COLO829 (cell line): ENCODE data around the gene EHHADH.
A peak's percentile ranks its signal among the peaks of the same experiment; 100 is the strongest.
"Not testable (repeated sequence)": the region's sequence is repeated elsewhere in the genome, so short reads cannot be mapped to it uniquely, and the experiment has no call there.

Source experiments
- DNase-seq: peaks from one replicate; pipeline ENCODE4 v3.0.0; 2012; ENCODE audit warnings: low spot score

Gene EHHADH

DNA sequence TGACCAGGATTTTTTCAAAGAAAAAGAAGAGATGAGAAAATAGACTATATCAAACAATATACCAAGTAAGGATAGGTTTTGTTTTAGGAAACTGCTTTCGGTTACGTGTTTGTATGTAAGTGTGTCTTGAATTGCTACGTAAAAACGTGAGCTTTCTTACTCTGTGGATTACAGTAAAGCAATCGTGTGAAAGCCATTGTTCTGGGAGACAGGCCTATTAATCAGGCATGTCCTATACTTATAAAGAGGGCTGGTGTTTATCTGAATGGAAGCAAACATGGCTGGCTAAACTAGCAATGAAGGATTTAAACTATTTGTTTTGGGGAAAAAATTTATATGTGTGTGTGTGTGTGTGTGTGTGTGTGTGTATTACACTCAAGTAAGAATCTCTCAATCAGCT is 2.6 kb downstream of the EHHADH start:
- DNase-seq: no peak

DNA sequence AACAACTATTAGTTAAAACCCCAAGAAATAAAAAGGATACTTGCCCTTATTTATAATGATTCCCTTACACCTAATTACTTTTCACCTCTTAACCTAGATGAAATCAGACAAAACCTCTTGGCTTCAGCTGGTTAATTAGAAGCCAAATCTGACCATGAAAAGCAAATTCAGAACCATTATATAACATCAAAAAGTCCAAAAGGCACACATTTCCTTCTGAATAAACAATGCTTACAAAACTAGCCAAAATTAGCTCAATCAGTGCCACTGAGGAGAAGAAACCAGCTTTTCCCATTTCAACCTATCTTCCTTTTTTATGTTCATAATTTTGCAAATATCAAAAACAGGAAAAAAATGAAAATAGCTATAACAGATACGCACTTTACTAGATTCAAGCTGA is 3.2 kb downstream of the EHHADH start:
- no peak for DNase-seq

DNA sequence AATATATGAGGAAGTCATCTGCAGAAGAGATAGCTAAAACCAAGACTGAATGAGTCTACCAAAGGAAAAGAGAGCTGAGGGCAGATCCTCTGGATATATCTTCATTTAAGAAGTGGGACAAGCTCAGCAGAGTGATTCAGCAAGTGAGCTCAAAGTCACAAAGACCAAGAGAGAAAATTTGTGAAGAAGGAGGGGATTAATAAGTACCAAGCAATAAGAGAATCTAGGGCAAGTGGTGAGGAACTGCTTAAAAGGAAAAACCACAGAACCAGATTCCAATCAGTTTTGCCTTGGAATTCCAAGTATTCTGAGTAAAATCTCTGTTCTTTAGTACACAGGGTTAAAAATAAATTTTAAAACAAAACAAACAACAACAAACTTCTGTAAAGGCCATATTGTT is 3.6 kb downstream of the EHHADH start:
- DNase-seq: no peak

DNA sequence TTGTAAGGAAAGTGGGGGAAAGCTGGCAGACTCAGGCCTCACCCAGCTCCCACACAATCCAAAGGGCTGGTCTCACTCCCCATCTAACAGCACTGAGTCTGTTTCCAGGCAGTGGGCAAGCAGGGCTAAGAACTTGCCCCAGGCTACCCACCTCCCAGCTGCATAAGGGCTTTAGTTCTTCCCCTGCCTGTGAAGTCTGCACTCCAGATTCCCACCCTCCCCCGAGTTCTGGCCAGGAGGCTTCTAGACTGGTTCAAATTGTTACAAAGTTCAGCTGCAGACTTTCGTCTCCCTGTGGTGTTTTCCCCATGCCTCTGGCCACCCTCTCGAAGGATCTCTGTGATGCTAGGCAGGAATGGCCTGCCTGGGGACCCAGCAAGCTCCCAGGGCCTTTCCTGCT is 11.2 kb downstream of the EHHADH start:
- no peak for DNase-seq

DNA sequence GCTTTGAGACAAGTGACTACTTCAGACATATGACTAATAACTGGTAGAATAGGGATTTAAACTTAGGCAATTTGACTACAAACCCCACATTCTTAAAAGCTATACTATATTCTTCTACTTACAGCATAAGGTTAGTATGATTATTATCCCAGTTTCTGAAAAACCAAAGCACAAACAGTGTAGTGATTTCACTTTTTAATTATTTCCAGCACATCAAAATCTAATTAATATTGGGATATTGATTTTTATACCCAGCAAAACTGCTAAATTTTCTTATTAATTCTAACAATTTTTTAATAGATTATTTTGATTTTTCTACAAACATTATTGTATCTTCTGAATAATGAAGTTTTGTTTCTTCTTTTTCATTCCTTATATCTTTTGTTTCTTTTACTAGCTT is 16.9 kb downstream of the EHHADH start:
- DNase-seq: no peak

DNA sequence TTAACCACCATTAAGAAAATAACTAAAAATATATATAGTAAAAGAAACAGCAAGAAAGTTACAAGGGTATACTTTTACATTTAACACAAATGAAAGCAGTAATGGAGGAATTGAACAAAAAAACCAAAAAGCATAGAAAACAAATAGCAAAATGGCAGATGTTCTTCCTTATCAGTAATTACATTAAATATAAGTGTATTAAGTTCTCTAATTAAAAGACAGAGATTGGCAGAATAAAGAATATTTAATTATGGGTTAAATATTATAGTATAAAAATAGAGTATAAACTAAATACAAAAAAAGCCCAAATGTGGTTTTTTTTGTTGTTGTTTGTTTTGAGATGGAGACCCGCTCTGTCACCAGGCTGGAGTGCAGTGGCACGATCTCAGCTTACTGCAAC is 20.5 kb downstream of the EHHADH start:
- no peak for DNase-seq

DNA sequence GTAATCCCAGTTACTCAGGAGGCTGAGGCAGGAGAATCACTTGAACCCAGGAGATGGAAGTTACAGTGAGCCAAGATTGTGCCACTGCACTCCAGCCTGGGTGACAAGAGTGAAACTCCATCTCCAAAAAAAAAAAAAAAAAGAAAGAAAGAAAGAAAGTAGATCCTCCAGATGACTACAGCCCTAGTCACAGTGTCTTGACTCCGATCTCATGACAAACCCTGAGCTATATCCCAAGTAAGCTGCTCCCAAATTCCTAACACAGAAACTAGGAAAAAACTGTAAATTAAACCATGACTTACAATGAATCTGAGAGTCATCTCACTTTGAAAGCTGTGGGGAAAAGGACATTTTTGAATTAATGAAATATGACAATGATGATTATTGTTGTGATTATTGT is 27.3 kb downstream of the EHHADH start:
- DNase-seq: not testable (repeated sequence)

DNA sequence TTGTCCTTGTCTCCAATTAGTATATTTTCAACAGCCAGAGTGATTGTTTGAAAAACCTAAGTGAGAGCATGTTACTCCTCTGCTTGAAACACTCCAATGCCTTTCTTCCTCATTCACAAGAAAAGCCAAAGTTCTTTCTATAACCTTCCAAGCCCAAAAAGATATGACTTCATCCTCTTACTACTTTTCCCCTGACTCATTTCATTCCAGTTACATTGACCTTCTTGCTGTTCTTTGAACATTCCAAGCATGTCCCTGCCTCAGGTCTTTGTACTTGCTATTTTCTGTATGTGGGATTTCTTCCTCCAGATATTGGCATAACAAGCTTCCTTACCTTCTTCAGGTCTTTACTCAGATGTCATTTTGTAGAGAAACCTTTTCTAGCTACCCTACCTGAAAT is 28.3 kb downstream of the EHHADH start:
- DNase-seq: no peak

DNA sequence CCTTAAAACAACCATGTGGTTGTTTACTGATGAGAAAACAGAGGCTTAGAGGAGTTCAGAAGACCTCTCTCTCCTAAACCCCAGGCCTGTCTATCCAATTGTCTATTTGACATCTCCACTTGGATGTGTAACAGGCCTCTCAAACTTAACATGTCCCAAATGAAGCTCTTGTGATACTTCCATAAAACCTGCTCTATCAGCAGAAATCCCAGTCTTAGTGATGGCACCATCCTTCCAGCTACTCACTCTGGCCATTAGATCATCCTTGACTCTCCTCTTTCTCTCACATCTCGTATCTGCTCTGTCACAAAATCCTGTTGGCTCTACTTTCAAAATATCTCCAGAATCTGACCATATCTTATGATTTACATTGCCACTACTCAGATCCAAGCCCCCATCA is 28.8 kb downstream of the EHHADH start:
- DNase-seq: no peak

DNA sequence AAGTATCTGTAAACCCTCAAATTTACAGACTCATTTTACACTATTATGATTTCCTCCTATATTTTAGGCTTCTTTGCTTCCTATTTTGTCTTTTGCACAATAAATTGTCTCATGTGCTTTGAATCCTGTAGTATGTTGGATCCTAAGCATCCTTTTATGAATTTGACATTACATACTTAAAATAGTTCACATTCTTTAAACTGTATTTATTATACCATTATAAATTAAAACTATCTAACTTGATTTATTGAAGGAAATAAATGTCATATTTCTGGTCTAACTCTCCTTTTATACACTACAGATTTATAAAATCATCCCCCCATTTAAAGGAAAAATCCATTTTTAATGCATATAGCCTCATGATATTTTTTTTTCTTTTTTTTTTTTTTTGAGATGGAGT is 32.6 kb downstream of the EHHADH start:
- DNase-seq: no peak

DNA sequence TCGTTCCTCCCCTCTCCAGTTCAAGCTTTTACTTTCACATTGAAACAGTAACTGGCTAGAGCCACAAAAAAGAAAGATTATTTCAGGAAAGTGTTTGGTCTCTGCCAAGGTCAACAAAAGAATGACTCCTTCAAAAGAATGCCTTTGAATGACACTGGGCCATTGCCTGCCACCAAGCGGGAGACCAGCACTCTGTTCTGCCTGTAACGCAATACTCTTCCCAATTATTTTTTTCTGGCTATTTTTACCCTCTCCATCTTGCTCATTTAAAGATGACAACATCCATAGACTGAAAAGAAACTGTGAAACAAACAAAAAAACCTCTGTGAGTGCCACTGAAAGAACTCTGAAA is 37.3 kb downstream of the EHHADH start:
- DNase-seq: no peak

DNA sequence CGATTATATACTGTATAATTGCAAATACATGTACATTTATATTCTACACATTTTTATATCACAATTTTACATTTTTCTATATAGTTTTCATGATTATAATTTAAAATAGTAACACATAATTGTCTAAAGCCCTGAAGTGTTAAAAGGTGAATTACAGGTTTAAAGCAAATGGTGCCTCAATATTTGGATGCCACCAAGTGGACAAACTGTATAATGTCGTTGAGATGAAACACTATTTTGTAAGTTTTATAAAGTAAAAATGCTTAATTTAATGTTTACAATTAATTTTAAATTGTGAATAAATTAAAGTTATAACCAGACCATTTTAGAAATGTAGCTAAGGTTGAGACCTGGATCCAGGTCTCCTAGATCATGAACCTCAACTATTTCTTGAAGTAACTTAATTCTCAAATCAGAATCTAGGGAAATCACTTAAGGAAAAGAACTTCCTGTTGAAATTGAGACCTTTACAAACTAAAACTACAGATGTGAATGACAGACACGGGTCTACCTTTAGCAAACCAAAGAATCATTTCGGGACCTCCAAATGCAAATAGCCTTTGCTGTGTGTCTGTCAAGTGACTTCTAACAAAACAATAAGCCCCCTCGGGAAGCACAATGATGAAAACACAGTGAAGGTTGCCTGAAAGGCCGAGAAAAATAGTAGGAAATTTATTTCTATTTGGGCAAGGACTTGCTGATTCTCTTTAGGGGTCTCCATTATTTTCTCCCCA is 37.8 kb downstream of the EHHADH start:
- peak; percentile 19 for DNase-seq

DNA sequence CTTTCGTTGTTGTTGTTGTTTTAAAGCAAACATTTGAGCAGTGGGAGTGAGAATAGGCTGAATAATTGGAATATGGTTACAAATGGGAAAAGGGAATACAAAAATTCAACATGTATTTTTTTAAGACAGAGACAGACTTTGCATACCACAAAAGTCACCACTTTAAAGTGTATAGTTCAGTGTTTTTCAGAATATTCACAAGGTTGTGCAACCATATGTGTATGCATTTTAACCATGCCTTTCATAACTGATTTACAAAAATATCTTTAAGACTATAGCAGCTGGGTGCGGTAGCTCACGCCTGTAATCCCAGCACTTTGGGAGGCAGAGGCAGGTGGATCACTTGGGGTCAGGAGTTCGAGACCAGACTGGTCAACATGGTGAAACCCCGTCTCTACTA is 41.3 kb downstream of the EHHADH start:
- DNase-seq: no peak

DNA sequence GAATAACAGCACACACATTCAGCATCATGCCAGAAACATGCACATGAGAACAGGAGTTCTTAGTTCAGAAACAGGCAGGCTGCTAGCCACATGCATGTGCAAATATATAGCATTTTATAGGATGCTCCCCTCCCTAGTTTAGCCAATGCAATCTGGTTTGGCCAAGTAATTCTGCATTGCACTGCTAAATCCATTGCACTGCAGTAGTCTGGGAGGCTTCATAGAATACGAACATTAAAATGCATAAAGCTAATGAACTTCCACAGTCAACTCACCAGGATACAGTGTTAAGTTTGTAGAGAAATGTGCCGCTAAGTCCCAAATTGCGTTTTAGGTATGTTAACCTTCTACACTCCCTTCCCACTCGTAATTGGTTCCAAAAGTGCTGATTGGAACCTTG is 41.8 kb downstream of the EHHADH start:
- no peak for DNase-seq

DNA sequence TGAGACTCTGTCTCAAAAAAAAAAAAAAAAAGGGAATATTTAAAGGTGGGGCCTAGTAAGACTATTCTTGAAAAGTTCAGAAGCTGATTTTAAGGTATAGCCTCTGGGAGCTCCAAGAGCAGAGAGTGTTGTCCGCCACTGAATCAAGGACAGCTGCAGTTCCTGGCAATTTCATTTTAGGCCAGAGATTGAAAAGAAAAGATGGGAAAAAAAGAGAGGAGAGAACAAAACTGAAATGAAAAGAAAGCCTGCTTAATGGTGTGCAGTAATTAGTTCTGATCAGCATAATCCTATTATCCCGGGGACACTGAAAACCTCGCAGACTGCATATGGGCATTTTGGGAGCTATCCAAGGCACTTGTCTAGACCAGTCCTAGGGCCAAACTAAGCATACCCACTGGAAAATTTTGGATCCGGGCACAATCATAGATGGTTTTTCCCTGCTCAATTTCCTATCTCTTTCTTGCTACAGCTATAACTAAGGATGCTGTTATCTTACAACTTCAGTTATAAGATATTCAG is 43.2 kb downstream of the EHHADH start:
- DNase-seq: no peak

DNA sequence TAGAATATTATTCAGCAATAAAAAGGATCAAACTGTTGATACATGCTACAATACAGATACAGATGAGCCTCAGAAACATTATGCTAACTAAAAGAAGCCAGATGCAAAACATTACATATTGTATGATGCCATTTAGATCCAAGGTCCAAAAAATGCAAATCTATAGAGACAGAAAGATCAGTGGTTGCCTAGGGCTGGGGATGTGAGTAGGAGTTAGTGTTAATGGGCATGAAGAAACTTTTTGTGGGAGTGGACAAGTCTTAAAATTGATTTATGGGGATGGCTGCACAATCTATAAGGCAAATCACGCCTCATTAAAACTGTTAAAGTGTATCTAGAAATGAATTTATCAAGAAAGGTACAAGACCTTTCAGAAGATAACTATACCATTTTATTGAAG is 45.0 kb downstream of the EHHADH start:
- DNase-seq: no peak

DNA sequence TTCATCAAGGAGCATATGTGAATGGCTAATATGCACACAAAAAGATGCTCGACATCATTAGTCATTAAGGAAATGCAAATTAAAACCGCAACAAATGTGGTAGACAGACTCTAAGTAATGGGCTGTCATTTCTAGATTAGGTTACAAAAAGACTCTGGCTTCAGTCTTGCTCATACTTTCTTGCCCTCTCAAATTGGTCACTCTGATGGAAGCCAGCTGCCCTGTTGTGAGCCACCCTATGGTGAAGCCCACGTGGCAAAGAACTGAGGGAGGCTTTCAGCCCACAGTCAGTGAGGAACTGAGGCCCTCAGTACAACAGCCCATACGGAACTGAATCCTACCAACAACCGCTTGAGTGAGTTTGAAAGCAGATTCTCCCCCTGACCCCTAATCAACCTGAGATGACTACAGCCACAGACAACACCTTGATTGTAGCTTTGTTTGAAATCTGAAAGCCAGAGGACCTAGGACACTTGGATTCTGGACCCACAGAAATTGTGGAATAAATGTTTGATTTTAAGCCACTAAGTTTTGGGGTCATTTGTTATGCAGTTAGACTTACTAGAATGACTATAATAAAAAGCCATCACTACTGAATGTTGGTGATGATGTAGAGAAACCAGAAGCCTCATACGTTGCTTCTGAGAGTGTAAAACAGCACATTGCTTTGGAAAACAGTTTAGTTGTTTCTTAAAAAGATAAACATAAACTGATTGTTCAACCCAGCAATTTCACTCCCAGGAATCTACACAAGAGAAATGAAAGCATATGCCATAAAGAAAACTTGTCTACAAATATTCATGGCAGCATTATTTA is 45.7 kb downstream of the EHHADH start:
- DNase-seq: no peak

DNA sequence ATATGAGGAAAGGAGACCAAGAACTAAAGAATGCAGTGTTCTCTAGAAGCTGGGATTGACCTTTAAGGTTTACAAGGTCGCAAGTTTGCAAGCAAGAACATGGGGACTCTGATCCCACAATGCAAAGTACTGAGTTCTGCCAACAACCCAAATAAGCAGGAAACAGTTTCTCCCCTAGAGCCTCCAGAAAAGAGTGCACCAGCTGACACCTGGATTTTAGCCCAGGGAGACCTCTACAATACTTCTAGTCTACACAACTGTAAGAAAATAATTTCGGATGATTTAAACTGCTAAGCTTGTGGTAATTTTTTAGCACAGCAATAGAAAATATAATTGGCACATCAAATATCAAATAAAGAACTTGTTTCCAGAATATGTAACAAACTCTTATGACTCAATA is 46.4 kb downstream of the EHHADH start:
- no peak for DNase-seq

DNA sequence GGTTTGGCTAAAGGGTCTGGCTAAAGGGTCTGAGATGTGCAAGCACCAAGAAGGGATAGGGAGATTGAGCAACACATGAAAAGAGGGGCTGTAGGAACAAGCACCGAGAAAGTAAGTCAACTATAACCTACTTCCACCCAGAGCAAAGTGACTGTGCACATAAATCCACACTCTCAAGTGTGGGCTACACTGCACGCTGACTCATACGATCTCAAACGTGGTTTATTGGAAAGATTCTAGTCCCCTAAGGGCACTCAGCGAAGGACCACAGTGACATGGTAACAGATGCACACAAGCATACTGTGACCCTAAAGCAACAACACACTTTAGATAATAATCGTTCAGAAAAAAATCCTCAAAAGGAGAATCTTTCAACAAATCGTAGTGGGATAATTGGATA is 48.0 kb downstream of the EHHADH start:
- DNase-seq: no peak

DNA sequence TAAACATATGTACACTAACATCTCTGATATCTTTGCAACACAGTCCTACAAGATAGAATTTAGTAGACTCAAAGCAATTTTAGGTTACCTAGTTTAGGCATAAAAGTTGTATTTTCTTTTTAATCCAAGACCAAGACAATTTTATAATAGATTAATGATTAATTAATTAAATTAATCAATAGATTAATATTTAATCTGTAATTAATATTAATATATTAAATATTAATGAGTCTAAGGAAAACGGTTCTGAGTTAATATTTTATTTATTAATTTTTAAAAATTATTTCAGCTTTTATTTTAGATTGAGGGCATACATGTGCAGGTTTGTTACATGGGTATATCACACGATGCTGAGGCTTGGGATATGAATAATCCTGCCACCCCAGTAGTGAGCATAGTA is 49.0 kb downstream of the EHHADH start:
- DNase-seq: no peak

DNA sequence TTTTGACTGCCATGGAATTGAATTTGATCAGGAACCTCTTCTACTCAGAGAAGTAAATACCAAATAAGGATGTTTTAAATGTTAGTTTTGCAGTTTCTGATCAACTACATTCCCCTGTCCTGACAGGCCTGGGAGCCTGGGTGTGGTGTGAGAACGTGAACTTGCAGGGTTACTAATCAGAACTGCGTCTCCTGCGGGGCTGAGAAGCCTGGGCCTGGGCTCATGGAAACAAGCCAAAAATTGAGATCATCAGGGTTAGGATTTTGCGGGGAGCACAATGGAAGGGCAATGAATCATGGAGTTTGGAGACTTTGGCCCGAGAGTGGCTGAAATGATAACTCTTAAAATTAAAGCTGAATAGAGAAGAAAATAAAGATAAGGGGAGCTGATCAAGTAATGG is 53.2 kb downstream of the EHHADH start:
- no peak for DNase-seq

DNA sequence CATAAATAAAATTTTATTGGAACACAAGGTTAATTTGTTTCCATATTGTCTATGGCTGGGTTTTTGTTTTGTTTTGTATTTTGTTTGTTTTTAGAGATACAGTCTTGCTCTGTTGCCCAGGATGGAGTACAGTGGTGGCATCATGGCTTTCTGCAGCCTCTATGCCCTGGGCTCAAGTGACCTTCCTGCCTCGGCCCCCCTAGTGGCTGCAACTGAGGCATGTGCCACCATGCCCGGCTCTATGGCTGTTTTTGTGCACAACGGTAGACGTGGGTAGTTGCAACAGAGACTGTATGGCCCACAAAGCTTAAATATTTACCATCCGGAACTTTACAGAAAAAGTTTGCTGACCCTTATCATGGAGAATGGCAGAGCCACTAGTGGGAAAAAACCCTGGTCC is 54.2 kb downstream of the EHHADH start:
- no peak for DNase-seq

DNA sequence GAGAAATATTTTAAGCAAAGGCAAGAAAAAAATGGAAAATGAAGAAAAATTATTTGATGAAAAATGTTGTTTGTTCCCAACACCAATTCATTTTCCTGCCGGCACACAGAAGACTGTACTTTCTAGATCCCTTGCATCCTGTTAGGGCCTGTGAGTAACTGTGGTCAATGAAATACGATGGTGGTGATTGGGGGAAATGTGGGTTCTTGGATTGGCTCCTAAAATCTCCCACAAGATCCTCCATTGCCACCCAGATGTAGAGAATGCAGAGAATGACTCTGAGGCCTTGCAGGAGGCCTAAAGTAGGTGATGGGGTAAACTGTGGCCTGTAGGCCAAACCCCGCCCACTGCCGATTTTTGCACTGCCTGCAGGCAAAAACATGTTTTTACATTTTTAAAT is 54.6 kb downstream of the EHHADH start:
- DNase-seq: no peak

DNA sequence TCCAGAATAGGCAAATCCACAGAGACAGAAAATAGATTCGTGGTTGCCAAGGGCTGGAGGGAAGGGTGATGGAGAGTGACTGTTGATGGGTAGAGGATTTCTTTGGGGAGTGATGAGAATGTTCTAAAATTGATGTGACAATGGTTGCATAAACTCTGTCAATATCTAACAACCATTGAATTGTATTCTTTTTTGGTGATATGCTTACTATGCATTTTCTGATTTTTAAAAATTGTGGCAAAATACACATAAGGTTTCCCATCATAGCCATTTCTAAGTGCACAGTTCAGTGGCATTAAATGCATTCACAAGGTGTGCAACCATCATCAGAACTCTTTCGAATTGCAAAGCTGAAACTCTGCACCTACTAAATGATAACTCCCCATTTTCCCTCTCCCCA is 56.8 kb downstream of the EHHADH start:
- DNase-seq: no peak
